BJ (cell line): ENCODE data around the gene SLC30A3. TPM values are rescaled to one million over a fixed set of nuclear protein-coding genes. Genes with fewer than 3 reads are reported as not detected.

ENCODE experiments used
- CTCF ChIA-PET: fragments of 350-600 bp; formaldehyde crosslinking; extraction: SDS; loops from one replicate; lab custom pipeline; 2021; ENCODE audit warnings: antibody characterized with exemption, inconsistent platforms; lab: Yijun Ruan, JAX
- POLR2A ChIA-PET: fragments of 300-600 bp; sonication (Branson Sonifier 250); formaldehyde crosslinking; extraction: SDS; loops from one replicate; lab custom pipeline; 2021; ENCODE audit warnings: antibody characterized with exemption; lab: Charles Lee
- DNase-seq: peaks from one replicate; pipeline ENCODE4 v3.0.0-alpha.2; 2011; ENCODE audit warnings: low read depth
- H3K27me3 ChIP-seq: 2 replicates; pipeline ENCODE4 v1.6.0; 2011; ENCODE audit warnings: low read length; ENCODE audit not compliant: control insufficient read depth, insufficient read depth
- H3K36me3 ChIP-seq: 2 replicates; pipeline ENCODE4 v1.5.1; 2011; ENCODE audit warnings: low read length; ENCODE audit not compliant: control insufficient read depth, insufficient read depth
- H3K4me3 ChIP-seq: 2 replicates; pipeline ENCODE4 v1.5.1; 2011; ENCODE audit warnings: low read depth, mild to moderate bottlenecking, control low read depth, low read length
- polyA plus RNA-seq: library from polyadenylated mRNA; depleted of rRNA; stranded (reverse); fragments of >200 nt; gene quantifications from 2 replicates; pipeline ENCODE4 v1.2.3, GENCODE V29; 2011
- TF ChIP-seq, protein P1 (sequence below): IDR thresholded peaks from 2 replicates; pipeline ENCODE4 v1.5.1; 2011; ENCODE audit warnings: low read depth, mild to moderate bottlenecking, control low read depth, inconsistent platforms, low read length, moderate library complexity; ENCODE audit not compliant: insufficient read depth

SLC30A3 gene
- polyA plus RNA-seq, 1 experiment: 0.10 TPM

DNA sequence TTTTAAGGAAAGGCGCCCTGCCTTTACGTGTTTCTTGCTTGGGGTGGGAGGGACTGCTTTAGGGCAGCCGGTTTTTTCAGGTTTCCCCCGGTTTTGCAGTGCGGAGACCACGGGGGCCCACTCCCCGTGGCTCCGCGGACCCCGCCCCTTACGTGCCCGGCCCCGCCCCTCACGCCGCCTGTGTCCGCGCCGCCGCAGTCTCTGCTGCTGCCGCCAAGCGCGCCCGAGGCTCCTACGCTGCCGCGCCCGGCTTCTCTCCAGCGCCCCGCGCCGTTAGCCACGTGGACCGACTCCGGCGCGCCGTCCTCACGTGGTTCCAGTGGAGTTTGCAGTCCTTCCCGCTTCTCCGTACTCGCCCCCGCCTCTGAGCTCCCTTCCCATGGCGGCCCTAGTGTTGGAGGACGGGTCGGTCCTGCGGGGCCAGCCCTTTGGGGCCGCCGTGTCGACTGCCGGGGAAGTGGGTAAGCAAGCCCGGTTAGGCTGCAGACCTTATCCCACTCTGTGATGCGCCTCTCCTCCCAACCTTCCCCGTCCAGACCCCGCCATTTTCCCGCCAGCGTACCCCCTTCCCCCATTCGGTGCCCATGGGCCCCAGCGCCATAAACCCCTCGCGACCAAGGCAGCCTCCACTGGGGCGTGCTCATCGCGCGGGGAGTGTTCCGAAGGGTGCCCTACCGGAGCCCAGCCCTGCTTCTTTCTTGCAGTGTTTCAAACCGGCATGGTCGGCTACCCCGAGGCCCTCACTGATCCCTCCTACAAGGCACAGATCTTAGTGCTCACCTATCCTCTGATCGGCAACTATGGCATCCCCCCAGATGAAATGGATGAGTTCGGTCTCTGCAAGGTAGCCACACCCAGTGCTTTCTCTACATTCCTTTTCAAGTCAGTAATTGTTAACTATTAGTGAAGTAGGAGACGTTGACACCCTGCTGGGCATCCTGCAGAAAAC lies 45.4 kb downstream of the SLC30A3 start, which contains the start of gene CAD:
CAD (plus strand) TSS at position 197 of the 949 bp plus-strand sequence; CDS start at position 380, 183 bp downstream.
- H3K4me3 ChIP-seq: peak within 1 kb of the TSS; percentile 71
- CTCF ChIA-PET: interaction anchor here (1.0 to 1.4 kb wide), 4 partner anchors 10 to 62 kb away, joined by 3 read pairs; no protein-coding TSS in a partner anchor
- TF ChIP-seq, protein P1, sequence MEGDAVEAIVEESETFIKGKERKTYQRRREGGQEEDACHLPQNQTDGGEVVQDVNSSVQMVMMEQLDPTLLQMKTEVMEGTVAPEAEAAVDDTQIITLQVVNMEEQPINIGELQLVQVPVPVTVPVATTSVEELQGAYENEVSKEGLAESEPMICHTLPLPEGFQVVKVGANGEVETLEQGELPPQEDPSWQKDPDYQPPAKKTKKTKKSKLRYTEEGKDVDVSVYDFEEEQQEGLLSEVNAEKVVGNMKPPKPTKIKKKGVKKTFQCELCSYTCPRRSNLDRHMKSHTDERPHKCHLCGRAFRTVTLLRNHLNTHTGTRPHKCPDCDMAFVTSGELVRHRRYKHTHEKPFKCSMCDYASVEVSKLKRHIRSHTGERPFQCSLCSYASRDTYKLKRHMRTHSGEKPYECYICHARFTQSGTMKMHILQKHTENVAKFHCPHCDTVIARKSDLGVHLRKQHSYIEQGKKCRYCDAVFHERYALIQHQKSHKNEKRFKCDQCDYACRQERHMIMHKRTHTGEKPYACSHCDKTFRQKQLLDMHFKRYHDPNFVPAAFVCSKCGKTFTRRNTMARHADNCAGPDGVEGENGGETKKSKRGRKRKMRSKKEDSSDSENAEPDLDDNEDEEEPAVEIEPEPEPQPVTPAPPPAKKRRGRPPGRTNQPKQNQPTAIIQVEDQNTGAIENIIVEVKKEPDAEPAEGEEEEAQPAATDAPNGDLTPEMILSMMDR: no peak
- no peaks in the 10 kb centered on the region for H3K27me3 ChIP-seq
- POLR2A ChIA-PET: no interaction called here
- DNase-seq: no peak
- H3K36me3 ChIP-seq: peaks cover 8% of the 10 kb centered on the region

DNA sequence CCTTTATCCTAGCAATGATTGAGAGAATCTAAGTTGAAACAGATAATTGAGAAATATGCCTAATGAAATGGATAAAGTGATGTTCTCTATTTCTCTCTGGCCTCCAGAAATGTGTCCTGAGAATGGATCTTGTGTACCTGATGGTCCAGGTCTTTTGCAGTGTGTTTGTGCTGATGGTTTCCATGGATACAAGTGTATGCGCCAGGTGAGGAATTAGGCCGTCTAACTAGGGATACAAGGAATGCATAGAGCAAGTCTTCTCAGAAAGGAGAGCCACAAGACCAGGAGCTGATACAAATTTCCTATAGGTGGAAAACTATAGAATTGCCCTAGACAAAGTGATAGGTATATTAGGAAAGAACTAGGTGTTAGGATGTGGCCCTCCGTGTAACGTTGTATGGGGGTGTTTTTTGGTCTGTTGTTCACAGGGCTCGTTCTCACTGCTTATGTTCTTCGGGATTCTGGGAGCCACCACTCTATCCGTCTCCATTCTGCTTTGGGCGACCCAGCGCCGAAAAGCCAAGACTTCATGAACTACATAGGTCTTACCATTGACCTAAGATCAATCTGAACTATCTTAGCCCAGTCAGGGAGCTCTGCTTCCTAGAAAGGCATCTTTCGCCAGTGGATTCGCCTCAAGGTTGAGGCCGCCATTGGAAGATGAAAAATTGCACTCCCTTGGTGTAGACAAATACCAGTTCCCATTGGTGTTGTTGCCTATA lies 46.3 kb downstream of the SLC30A3 start:
- Histone ChIP-seq H3K36me3 (peaks cover 3% of the 10 kb centered on the region; the same call in 1 of the 2 replicates), H3K27me3 (no peaks in the 10 kb centered on the region), H3K4me3 (peak overlapping the region; percentile 71)
- ChIA-PET POLR2A (no interaction called here), CTCF (interaction anchor here (1.0 to 1.4 kb wide), 3 partner anchors 11 to 63 kb away, joined by 3 read pairs; no protein-coding TSS in a partner anchor)
- DNase-seq: no peak
- TF ChIP-seq, protein P1: no peak

DNA sequence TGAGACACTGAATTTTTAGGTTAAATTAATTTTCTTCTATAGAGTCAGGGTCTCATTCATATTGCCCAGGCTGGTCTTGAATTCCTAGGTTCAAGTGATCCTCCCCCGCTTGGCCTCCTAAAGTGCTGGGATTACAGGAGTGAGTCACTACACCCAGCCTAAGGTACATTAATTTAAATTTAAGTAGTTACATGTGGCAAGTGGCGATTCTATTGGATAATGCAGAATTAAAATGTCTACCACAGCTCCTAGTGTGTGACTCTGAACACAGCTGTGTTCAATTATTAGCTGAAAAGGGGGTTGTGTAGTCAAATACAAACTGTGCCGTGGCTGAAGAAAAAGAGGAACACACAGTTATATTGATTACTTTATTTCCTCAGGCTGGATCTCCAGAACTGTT lies 47.9 kb downstream of the SLC30A3 start:
- TF ChIP-seq, protein P1: no peak
- Histone ChIP-seq H3K4me3 (no peak overlapping the region), H3K27me3 (no peaks in the 10 kb centered on the region), H3K36me3 (no peaks in the 10 kb centered on the region; the same call in 1 of the 2 replicates)
- no peak for DNase-seq
- ChIA-PET CTCF (interaction anchor here (1.0 to 1.3 kb wide), 2 partner anchors 87 to 90 kb away, joined by 3 read pairs; no protein-coding TSS in a partner anchor), POLR2A (no interaction called here)

DNA sequence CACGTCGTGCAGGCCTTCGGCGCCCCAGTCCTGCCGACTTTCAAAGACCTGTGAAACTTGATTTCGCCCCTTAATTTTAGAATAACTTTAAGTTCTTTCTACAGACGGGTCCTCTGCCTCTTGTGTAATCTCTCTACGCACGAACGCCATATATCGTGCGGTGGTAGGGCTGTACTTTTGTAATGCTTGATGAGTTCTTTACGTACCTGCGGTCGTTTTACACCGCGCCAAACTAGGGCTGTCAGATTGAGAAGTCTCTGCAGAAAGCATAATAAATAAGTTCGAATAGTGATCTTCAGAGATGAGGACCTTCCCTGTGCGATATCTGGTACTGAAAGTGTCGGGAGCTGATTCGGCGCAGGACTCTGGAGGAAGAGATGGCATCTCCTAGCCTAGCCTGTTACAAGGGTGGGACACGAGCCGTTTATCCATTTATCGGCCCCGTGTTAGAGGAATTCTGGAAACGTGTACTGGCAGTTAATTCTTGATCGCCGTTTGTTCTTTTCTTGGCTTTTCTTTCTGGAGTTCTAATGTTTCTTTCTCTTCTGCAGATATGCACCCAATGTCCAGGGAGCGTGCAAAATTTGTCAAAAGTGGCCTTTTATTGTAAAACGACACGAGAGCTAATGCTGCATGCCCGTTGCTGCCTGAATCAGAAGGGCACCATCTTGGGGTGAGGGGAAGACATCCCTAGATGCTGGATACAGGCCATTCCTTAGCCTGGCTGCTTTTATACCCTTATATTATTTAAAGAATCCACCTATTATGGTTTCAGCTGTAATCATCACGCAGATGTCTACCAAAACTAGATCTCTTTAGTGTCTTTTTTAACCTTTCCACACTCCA lies 50.0 kb downstream of the SLC30A3 start:
- Histone ChIP-seq H3K27me3 (no peaks in the 10 kb centered on the region), H3K36me3 (peaks cover 3% of the 10 kb centered on the region), H3K4me3 (peak overlapping the region; percentile 87)
- POLR2A ChIA-PET: interaction anchor here (0.6 to 0.7 kb wide), 3 partner anchors 17 to 1170 kb away, joined by 3 to 10 read pairs (median 5); no protein-coding TSS in a partner anchor
- CTCF ChIA-PET: interaction anchor here (1.0 kb wide), 1 partner anchor 37 kb away, joined by 3 read pairs; no protein-coding TSS in a partner anchor
- no peak for DNase-seq
- TF ChIP-seq, protein P1: no peak
